ENCODE results near the gene CHN1.

The CHN1 gene

GRCh38 chr2:175004980-175005732, at the start of gene CHN1:
TSS of gene CHN1 (minus strand) at chr2:175005381. CDS start at chr2:175004912, 469 bp downstream.
- peak; percentile 38 for DNase-seq (ENCODE audit: low read depth)

- no peak for DNase-seq (ENCODE audit: low read depth)
Observed at GRCh38 chr2:175054340-175054739, 49.2 kb upstream of the CHN1 start.

- no peak for DNase-seq (ENCODE audit: low read depth)
Observed at GRCh38 chr2:175049661-175050060, 44.5 kb upstream of the CHN1 start.

- no peak for DNase-seq (ENCODE audit: low read depth)
Observed at GRCh38 chr2:175048275-175048674, 43.1 kb upstream of the CHN1 start.

GRCh38 chr2:175039490-175039889, 34.3 kb upstream of the CHN1 start:
- DNase-seq (ENCODE audit: low read depth): no peak

GRCh38 chr2:175039031-175039430, 33.9 kb upstream of the CHN1 start:
- DNase-seq (ENCODE audit: low read depth): no peak

GRCh38 chr2:175037941-175038340, 32.8 kb upstream of the CHN1 start:
- no peak for DNase-seq (ENCODE audit: low read depth)

- no peak for DNase-seq (ENCODE audit: low read depth)
Observed at GRCh38 chr2:175036582-175037018, 31.4 kb upstream of the CHN1 start.

- DNase-seq (ENCODE audit: low read depth): no peak
Observed at GRCh38 chr2:175035806-175036205, 30.6 kb upstream of the CHN1 start.

- no peak for DNase-seq (ENCODE audit: low read depth)
Observed at GRCh38 chr2:175034716-175035115, 29.5 kb upstream of the CHN1 start.

GRCh38 chr2:175030380-175031271, 25.4 kb upstream of the CHN1 start:
- no peak for DNase-seq (ENCODE audit: low read depth)

GRCh38 chr2:175027755-175028154, 22.6 kb upstream of the CHN1 start:
- no peak for DNase-seq (ENCODE audit: low read depth)

GRCh38 chr2:175026385-175026784, 21.2 kb upstream of the CHN1 start:
- DNase-seq (ENCODE audit: low read depth): no peak

GRCh38 chr2:175025946-175026345, 20.8 kb upstream of the CHN1 start:
- DNase-seq (ENCODE audit: low read depth): no peak

- no peak for DNase-seq (ENCODE audit: low read depth)
Observed at GRCh38 chr2:175025233-175025632, 20.1 kb upstream of the CHN1 start.

GRCh38 chr2:175022923-175023322, 17.7 kb upstream of the CHN1 start:
- no peak for DNase-seq (ENCODE audit: low read depth)

GRCh38 chr2:175019566-175020327, 14.6 kb upstream of the CHN1 start:
- no peak for DNase-seq (ENCODE audit: low read depth)

GRCh38 chr2:175017618-175018414, 12.6 kb upstream of the CHN1 start:
- no peak for DNase-seq (ENCODE audit: low read depth)

GRCh38 chr2:175015340-175015739, 10.2 kb upstream of the CHN1 start:
- no peak for DNase-seq (ENCODE audit: low read depth)

GRCh38 chr2:175012516-175012915, 7.3 kb upstream of the CHN1 start:
- no peak for DNase-seq (ENCODE audit: low read depth)

GRCh38 chr2:175011505-175011904, 6.3 kb upstream of the CHN1 start:
- DNase-seq (ENCODE audit: low read depth): no peak

- DNase-seq (ENCODE audit: low read depth): no peak
Observed at GRCh38 chr2:175010848-175011254, 5.7 kb upstream of the CHN1 start.
